GM04504 (cell line): ENCODE measurements around the gene TRAPPC10.

Source experiments
- DNase-seq: peaks from one replicate; pipeline ENCODE4 v3.0.0-alpha.2; 2012; ENCODE audit warnings: low read depth

TRAPPC10 gene

DNA sequence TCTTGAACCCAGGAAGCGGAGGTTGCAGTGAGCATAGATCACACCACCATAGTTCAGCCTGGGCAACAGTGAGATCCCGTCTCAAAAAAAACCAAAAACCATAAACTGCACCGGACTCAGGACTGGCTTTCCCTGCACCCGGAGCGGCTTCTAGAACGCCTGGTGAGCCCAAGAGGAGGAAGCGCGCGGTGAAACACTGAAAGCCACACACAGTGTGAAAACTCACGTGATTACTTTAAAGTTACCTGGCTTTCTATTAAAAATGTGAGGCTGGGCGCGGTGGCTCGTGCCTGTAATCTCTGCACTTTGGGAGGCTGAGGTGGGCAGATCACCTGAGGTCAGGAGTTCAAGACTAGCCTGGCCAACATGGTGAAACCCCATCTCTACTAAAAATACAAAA lies 7.0 kb upstream of the TRAPPC10 start:
- no peak for DNase-seq

DNA sequence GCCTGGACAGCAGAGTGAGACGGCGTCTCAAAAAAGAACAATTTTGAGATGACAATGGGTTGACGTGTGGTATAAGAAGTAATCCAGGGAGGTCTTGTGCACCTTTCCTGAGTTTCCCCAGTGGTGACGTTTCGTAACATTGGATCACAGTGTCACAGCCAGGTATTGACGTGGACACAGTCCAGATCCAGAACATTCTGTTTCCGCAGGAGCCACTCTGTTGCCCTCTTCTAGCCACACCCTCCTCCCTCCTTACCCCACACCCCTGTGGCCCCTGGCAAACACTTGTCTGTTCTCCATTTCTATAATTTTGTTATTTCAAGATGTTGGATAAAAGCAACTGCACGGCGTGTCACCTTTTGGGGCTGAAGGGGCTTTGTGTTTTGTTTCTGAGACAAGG lies 6.5 kb upstream of the TRAPPC10 start:
- no peak for DNase-seq

GRCh38 chr21:44006017-44006619 lies 6.0 kb upstream of the TRAPPC10 start:
- peak; percentile 78 for DNase-seq

DNA sequence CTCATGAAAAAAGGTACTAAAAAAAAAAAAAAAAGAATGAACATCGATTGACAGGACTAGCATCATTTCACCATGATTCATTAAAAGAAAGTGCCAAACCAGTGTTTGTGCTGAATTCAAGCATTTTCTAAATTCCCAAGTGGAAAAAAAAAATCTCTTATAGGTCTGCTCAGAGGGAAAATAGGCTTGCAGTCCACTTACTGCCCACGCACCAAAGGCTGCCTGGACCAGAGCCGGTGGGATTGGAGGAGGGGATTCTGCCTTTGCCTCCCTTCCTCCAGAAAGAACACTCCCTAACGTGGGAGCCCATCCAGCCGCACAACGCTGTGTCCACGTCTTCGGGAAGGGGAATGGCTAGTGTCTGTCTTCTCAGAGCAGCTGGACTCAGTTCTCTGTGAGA lies 5.5 kb upstream of the TRAPPC10 start:
- no peak for DNase-seq

- no peak for DNase-seq
These were observed 1.7 kb upstream of the TRAPPC10 start for GRCh38 chr21:44010429-44010828.

DNA sequence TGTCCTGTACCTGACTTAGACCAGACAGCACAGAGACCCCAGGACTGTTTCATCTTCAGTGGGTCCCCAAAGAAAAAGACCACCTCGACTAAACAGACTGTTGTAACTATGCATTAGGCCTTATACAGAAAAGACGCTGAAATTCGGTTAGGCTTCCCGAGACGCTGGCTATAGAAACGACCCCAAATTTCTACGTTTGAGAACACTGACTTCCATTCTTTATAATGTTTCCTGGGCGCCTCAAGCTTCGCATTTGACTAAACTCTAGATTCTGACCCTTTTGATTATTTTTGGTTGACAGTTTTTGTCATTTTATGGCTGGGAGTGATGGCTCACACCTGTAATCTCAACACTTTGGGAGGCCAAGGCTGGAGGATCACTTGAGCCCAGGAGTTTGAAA lies 986 bp upstream of the TRAPPC10 start:
- no peak for DNase-seq

GRCh38 chr21:44012474-44013379 lies 618 bp downstream of the TRAPPC10 start:
- no peak for DNase-seq

GRCh38 chr21:44013380-44014088 lies 1.4 kb downstream of the TRAPPC10 start:
- DNase-seq = no peak

- no peak for DNase-seq
These were observed 5.5 kb downstream of the TRAPPC10 start for GRCh38 chr21:44017601-44018000.

GRCh38 chr21:44018127-44018526 lies 6.0 kb downstream of the TRAPPC10 start:
- DNase-seq = no peak

DNA sequence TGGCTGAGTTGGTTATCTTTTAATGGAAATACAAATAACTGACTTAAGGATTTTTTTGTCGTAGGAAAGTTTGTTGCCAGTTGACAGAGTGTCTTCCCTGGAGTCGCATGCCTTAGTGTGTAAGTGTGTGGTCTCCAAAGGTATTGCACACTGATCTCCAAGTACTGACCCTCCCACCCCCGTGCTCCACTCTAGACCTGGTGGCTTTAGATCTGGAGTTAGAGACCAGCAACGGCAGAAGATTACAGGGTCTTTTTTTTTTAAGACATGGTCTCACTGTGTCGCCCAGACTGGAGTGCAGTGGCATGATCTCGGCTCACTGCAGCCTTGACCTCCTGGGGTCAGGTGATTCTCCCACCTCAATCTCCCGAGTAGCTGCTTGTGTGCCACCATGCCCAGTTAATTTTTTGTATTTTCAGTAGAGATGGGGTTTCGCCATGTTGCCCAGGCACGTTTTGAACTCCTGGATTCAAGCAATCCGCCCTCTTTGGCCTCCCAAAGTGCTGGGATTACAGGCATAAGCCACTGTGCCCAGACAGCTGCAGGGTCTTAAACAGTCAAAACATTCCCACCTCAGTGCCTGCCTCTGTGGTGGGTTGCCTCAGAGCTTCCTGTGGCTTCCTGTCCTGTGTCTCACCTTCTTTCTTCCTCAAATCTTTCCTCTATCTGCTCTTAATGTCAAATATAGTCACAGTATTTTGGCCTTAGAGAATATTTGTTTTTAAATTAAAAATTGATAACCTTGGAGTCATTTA lies 6.9 kb downstream of the TRAPPC10 start:
- no peak for DNase-seq

- DNase-seq = no peak
These were observed 7.5 kb downstream of the TRAPPC10 start for GRCh38 chr21:44019568-44019958.

GRCh38 chr21:44020551-44020950 lies 8.4 kb downstream of the TRAPPC10 start:
- no peak for DNase-seq

DNA sequence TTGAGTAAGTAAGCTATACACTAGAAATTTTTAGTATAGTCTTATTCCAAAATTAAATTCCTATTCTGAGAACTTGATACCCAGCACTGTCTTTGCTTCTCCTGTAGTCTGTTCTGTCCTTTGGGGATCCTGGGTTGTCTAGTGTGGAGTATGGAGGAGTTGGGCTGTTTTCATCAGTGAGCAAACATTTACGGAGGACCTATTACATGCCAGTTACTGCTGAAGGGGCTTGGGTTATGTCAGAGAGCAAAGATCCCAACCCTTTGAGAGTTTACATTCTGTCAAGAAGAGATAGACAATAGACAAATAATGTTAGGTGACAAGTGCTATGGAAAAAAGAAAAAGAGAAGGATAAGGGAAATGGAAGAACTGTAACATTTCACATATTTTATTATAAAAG lies 9.0 kb downstream of the TRAPPC10 start:
- DNase-seq = no peak

- no peak for DNase-seq
These were observed 12.1 kb downstream of the TRAPPC10 start for GRCh38 chr21:44024257-44024656.

DNA sequence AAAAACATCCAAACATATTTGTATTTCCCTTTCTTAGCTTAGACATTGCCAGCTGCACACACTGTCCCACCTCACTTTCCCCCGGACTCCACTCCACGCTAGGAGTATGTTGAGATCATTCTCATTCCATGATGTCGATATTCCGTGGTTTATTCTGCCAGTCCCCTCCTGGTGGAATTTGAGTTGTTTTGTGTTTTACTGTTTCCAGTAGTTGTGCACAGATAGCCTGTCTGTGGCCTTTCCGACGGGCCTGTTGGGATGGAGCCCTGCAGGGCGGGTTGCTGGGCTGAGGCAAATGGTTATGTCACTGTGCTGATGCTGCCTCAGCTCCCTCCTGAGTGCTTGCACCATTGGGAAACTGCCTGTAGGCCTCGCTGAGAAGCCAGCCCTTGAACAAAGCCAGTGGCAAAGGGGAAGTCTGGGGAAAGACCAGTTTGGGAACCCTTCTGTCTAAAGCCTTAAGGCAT lies 12.8 kb downstream of the TRAPPC10 start:
- no peak for DNase-seq

DNA sequence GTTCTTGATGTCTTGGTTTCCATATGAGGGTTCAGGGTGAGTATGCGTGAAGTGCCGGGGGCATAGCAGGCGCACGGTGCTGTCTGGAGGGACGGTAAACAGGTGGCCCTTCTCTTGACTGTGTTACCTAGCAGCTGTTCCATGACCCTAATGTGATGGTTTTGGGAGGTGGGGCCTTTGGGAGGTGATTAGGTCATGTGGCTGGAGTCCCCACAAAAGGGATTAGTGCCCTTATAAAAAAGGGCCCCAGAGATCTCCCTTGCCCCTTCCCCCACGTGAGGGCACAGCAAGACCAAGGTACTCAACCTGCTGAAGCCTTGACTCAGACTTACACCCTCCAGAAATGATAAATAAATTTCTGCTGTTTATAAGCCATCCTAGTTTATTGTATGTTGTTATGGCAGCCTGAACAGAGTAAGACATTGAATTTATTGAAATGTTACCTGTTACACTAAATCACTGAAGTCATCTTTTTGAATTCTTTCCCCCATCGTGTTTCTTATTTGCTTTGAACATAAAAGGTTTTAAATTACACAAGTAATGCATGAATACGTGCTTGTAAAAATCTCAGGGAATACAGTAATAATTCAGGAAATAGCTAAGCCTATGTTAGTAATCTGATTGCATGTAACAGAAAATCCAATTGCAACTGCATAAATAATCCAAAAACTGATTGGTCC lies 15.6 kb downstream of the TRAPPC10 start:
- no peak for DNase-seq

DNA sequence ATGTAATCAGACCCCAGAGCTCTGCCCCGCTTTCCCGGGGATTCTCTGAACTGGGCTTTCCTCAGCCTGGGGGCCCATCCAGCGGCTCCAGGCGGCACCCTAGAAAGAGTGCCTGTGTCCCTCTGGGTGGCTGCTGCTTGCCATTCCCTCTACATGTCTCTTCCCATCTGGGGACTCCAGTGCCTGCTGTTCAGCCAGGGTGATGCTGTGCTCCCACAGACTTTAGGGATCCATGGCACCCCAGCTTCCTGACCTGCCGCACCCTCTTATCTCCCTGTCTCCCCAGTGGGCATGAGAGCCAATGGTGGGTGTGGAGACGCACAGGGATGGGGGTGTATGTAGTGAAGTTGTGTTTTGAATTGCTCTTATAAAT lies 16.2 kb downstream of the TRAPPC10 start:
- DNase-seq = no peak

DNA sequence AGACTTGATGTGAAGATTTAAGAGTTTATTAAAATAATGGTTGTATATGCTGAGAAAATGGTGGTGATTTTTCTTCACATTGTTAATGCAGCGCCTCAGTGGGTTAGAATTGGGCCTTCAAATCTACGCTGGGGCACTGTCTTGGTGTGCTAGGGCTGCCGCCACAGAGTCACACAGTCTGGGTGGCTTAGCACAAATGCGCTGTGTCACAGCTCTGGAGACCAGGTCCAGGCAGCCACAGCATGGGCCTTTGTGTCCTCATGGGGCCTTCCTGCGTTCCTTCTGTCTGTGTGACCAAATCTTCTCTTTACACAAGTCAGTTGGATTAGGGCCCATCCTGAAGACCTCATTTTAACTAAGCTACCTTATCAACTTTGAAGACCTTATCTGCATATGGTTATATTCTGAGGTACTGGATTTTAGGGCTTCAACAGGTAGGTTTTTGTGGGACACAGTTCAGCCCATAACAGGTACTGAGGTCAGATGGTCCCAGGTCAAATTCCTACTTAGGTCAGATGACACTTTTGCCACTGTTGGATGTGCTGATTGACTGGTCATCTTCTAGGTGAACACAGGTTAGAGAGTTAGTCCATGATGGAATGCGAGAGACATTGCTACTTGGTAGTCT lies 17.5 kb downstream of the TRAPPC10 start:
- no peak for DNase-seq

GRCh38 chr21:44035244-44035643 lies 23.1 kb downstream of the TRAPPC10 start:
- DNase-seq = no peak

DNA sequence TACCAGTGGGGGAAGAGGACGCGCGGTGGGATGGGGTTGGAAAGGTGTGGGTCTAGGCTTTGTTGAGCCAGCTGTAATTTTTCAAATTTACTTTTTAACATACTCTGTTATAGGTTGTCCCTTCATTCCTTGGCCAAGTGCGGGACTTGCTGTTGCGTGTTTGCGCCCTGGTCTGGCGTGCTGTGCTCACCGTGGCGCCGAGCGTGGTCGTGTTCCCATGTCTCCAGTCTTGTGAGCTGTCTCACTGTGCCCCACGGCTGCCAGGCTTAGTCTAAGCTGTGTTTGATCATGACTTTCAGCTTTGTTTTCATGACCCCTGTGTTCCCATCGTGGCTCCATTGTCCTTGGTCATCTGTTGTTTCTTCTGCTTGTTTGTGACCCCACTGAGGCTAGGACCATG lies 26.0 kb downstream of the TRAPPC10 start:
- DNase-seq = no peak
